GM12878 (cell line): Measurements from ENCODE around the gene TPT1.

ENCODE experiments used
- CTCF ChIP-seq, 3 experiments: IDR thresholded peaks in 2 of 3; conservative IDR thresholded peaks in 1 of 3; 2 replicates each; pipeline ENCODE4 v1.5.1; 2011; ENCODE audit warnings: low read depth in 3 of 3, low read length in 3 of 3, mild to moderate bottlenecking in 3 of 3, control low read depth in 2 of 3, moderate library complexity in 2 of 3, inconsistent platforms in 1 of 3, mixed read lengths in 1 of 3; ENCODE audit not compliant: control insufficient read depth in 2 of 3, insufficient read depth in 1 of 3; ENCODE audit errors: extremely low read depth in 1 of 3
- EGR1 ChIP-seq, 2 experiments: IDR thresholded peaks; 1 replicate in 1 of 2; 2 replicates in 1 of 2; pipeline ENCODE4 v1.6.1; 2011 to 2012; ENCODE audit warnings: low read depth in 2 of 2, low read length in 2 of 2, borderline replicate concordance in 1 of 2, mild to moderate bottlenecking in 1 of 2, moderate library complexity in 1 of 2
- TAF1 ChIP-seq: IDR thresholded peaks from 2 replicates; pipeline ENCODE4 v1.6.1; 2011; ENCODE audit warnings: mild to moderate bottlenecking, low read depth, low read length, borderline replicate concordance

- no peak for TF ChIP-seq TAF1
- TF ChIP-seq CTCF (IDR thresholded peaks at IDR 0.05 in 2 of 3, conservative IDR thresholded peaks at IDR 0.05 in 1 of 3; ENCODE audit: control insufficient read depth in 2 of 3, extremely low read depth in 1 of 3, insufficient read depth in 1 of 3, low read depth in 3 of 3, low read length in 3 of 3): no peak
- no peak for TF ChIP-seq EGR1 (IDR thresholded peaks at IDR 0.05; ENCODE audit: borderline replicate concordance in 1 of 2, low read depth in 2 of 2, low read length in 2 of 2)
These were observed 45.4 kb downstream of the TPT1 start for GRCh38 chr13:45295536-45295935.
